ENCODE data around the gene ALPG.

Gene ALPG

GRCh38 chr2:232460171-232460570, 53.5 kb downstream of the ALPG start:
- no peak for DNase-seq

Measured in fibroblast of upper back skin (primary cell).